ENCODE data around the gene TM4SF20. TPM values are rescaled to one million over a fixed set of nuclear protein-coding genes. Genes with fewer than 3 reads are reported as not detected.

The TM4SF20 gene
- total RNA-seq, 1 donor from 2014 or later, result not detected

GRCh38 chr2:227337442-227337841 is 41.7 kb downstream of the TM4SF20 start:
- Histone ChIP-seq H3K4me1 (no peaks in the 10 kb centered on the region), H3K36me3 (peaks cover 75% of the 10 kb centered on the region), H3K4me3 (no peak overlapping the region), H3K9me3 (replicated peaks) (no peaks in the 10 kb centered on the region), H3K27ac (replicated peaks) (no peak overlapping the region), H3K27me3 (ENCODE audit: low read depth) (no peaks in the 10 kb centered on the region)
- no peak for TF ChIP-seq CTCF (IDR thresholded peaks at IDR 0.05; ENCODE audit: borderline replicate concordance)
- no peak for DNase-seq
- intact Hi-C loops (cut with micrococcal nuclease), result no loop called here

- peaks cover 75% of the 10 kb centered on the region for H3K36me3 ChIP-seq
- H3K27ac ChIP-seq (replicated peaks), result no peak overlapping the region
- intact Hi-C loops (cut with micrococcal nuclease), result no loop called here
- no peaks in the 10 kb centered on the region for H3K4me1 ChIP-seq
- H3K4me3 ChIP-seq, result no peak overlapping the region
- no peaks in the 10 kb centered on the region for H3K27me3 ChIP-seq (ENCODE audit: low read depth)
- no peaks in the 10 kb centered on the region for H3K9me3 ChIP-seq (replicated peaks)
- DNase-seq, result no peak
- no peak for TF ChIP-seq CTCF (IDR thresholded peaks at IDR 0.05; ENCODE audit: borderline replicate concordance)
Observed at GRCh38 chr2:227335713-227336112, 43.4 kb downstream of the TM4SF20 start.

- peaks cover 25% of the 10 kb centered on the region for H3K36me3 ChIP-seq
- no peak for TF ChIP-seq CTCF (IDR thresholded peaks at IDR 0.05; ENCODE audit: borderline replicate concordance)
- no peak overlapping the region for H3K27ac ChIP-seq (replicated peaks)
- no peak for DNase-seq
- intact Hi-C loops (cut with micrococcal nuclease), result no loop called here
- no peaks in the 10 kb centered on the region for H3K27me3 ChIP-seq (ENCODE audit: low read depth)
- peaks cover 35% of the 10 kb centered on the region for H3K4me1 ChIP-seq
- H3K9me3 ChIP-seq (replicated peaks), result peaks cover 5% of the 10 kb centered on the region
- H3K4me3 ChIP-seq, result peak overlapping the region; percentile 89
Observed at GRCh38 chr2:227326783-227327182, 52.3 kb downstream of the TM4SF20 start.

GRCh38 chr2:227325839-227326195 is 53.3 kb downstream of the TM4SF20 start:
- Histone ChIP-seq H3K36me3 (peaks cover 17% of the 10 kb centered on the region), H3K9me3 (replicated peaks) (peaks cover 5% of the 10 kb centered on the region), H3K4me1 (peaks cover 35% of the 10 kb centered on the region), H3K27ac (replicated peaks) (peak overlapping the region; percentile 93), H3K4me3 (peak overlapping the region; percentile 89), H3K27me3 (ENCODE audit: low read depth) (no peaks in the 10 kb centered on the region)
- no peak for TF ChIP-seq CTCF (IDR thresholded peaks at IDR 0.05; ENCODE audit: borderline replicate concordance)
- intact Hi-C loops (cut with micrococcal nuclease), result no loop called here
- peak; percentile 34 for DNase-seq

GRCh38 chr2:227324995-227325838 is 53.9 kb downstream of the TM4SF20 start, which contains the start of gene MFF:
MFF (plus strand) TSS chr2:227325251; CDS start chr2:227330666, 5,415 bp downstream.
- Histone ChIP-seq H3K9me3 (replicated peaks) (peaks cover 5% of the 10 kb centered on the region), H3K27ac (replicated peaks) (peak within 1 kb of the TSS; percentile 93), H3K36me3 (peaks cover 11% of the 10 kb centered on the region), H3K4me1 (peaks cover 35% of the 10 kb centered on the region), H3K27me3 (ENCODE audit: low read depth) (no peaks in the 10 kb centered on the region), H3K4me3 (peak within 1 kb of the TSS; percentile 89)
- intact Hi-C loops (cut with micrococcal nuclease), result no loop called here
- DNase-seq, result peak; percentile 93
- TF ChIP-seq CTCF (IDR thresholded peaks at IDR 0.05; ENCODE audit: borderline replicate concordance), result peak; percentile 18

Measured in left ventricle myocardium inferior (tissue), 1 donor.